ENCODE results near the gene CALHM2. TPM values are rescaled to one million over a fixed set of nuclear protein-coding genes. Genes with fewer than 3 reads are reported as not detected.

CALHM2 gene
- polyA plus RNA-seq, 1 of the 3 experiments (the other 2 are of a cell fraction) = 0.10 TPM

GRCh38 chr10:103473261-103473671 is 21.1 kb upstream of the CALHM2 start:
- Histone ChIP-seq H3K4me1 (ENCODE audit: control insufficient read depth in 1 of 2, insufficient read depth in 2 of 2, low read depth in 1 of 2, low read length in 1 of 2) (peaks cover 0 to 3% of the 10 kb centered on the region in 2 experiments; a peak in 1 of 4 replicates), H3K4me3 (ENCODE audit: low read depth in 2 of 2, low read length in 1 of 2) (no peak overlapping the region), H3K4me2 (no peak overlapping the region), H3K79me2 (ENCODE audit: insufficient read depth) (no peaks in the 10 kb centered on the region), H3K27me3 (ENCODE audit: insufficient read depth) (no peaks in the 10 kb centered on the region), H3K9ac (no peak overlapping the region), H3F3A (replicated peaks; ENCODE audit: insufficient read depth) (no peaks in the 10 kb centered on the region), H3K9me2 (no peaks in the 10 kb centered on the region), H4K20me1 (ENCODE audit: insufficient read depth) (no peaks in the 10 kb centered on the region), H3K36me3 (replicated peaks in 1 of 2; ENCODE audit: control insufficient read depth in 1 of 2, insufficient read depth in 2 of 2, low read length in 1 of 2) (no peaks in the 10 kb centered on the region), H2AFZ (ENCODE audit: low read depth) (no peak overlapping the region), H3K9me3 (no peaks in the 10 kb centered on the region), H3K27ac (ENCODE audit: low read depth in 2 of 2, low read length in 1 of 2) (no peak overlapping the region)
- POLR2A ChIA-PET = no interaction called here
- TF ChIP-seq CTCF (IDR thresholded peaks at IDR 0.05) (no peak), SMC3 (IDR thresholded peaks at IDR 0.05; ENCODE audit: low read depth, low read length) (no peak), MAX (IDR thresholded peaks at IDR 0.05; ENCODE audit: low read depth) (no peak), POLR2AphosphoS5 (IDR thresholded peaks at IDR 0.05; ENCODE audit: low read depth, low read length) (no peak), FOSL2 (IDR thresholded peaks at IDR 0.05; ENCODE audit: borderline replicate concordance, low read depth) (no peak), REST (IDR thresholded peaks at IDR 0.05; ENCODE audit: low read depth, low read length) (no peak), RXRA (IDR thresholded peaks at IDR 0.05; ENCODE audit: borderline replicate concordance, low read depth) (no peak), NRF1 (IDR thresholded peaks at IDR 0.05; ENCODE audit: low read depth, low read length) (no peak), YY1 (IDR thresholded peaks at IDR 0.05; ENCODE audit: low read depth) (no peak), NFIC (IDR thresholded peaks at IDR 0.05; ENCODE audit: borderline replicate concordance) (no peak), ZBTB33 (IDR thresholded peaks at IDR 0.05; ENCODE audit: borderline replicate concordance, low read depth) (no peak), FOXJ3 (CRISPR knock-in tag; IDR thresholded peaks at IDR 0.05) (no peak), IRF3 (IDR thresholded peaks at IDR 0.05; ENCODE audit: low read depth, low read length) (no peak), USF1 (IDR thresholded peaks at IDR 0.05; ENCODE audit: borderline replicate concordance, low read depth) (no peak), EP300 (IDR thresholded peaks at IDR 0.05; ENCODE audit: borderline replicate concordance in 1 of 2, low read depth in 1 of 2, low read length in 1 of 2) (no peak), RCOR1 (IDR thresholded peaks at IDR 0.05; ENCODE audit: low read length) (no peak), TCF12 (IDR thresholded peaks at IDR 0.05) (no peak), JUND (IDR thresholded peaks at IDR 0.05) (no peak), TEAD4 (IDR thresholded peaks at IDR 0.05; ENCODE audit: borderline replicate concordance, insufficient read depth) (no peak), CHD2 (IDR thresholded peaks at IDR 0.05; ENCODE audit: low read length, partially characterized antibody) (no peak)
- no peak for DNase-seq
- CTCF ChIA-PET = no interaction called here
- WGBS (ENCODE audit: low lambda C conversion rate) = 96% methylated on average over 8 of the region's 32 CpGs
